Stimulated activated CD8-positive, alpha-beta memory T cell treated with anti-CD3 and anti-CD28 coated beads, Interleukin-7, amount 100 ng/mL, for 48 hours (primary cell): ENCODE results near the gene ADGRD1.

ENCODE experiments used
- DNase-seq, 2 donors: peaks; one replicate each; pipeline ENCODE4 v3.0.0-alpha.2; 2020; ENCODE audit warnings: low read depth in 1 of 2; ENCODE audit errors: extremely low read depth in 1 of 2

ADGRD1 gene

DNA sequence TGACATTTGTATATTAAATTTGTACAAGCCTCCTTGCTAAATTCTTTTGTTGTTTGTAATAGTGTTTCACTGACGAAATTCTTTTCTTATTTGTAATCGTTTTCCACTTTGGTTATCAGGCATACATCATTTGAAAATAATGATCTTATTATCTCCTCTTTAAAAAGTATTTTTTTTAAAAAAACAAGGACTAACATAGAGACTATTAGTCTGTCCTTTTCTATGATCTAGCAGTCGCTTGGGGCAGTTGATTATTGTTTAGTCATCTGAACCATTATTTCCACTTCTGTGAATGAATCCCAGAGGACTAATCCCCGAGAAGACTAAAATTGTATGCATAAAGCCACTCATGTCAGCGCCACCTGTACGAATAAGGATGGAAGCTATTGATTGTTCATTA is 11.5 kb downstream of the ADGRD1 start:
- DNase-seq: no peak

DNA sequence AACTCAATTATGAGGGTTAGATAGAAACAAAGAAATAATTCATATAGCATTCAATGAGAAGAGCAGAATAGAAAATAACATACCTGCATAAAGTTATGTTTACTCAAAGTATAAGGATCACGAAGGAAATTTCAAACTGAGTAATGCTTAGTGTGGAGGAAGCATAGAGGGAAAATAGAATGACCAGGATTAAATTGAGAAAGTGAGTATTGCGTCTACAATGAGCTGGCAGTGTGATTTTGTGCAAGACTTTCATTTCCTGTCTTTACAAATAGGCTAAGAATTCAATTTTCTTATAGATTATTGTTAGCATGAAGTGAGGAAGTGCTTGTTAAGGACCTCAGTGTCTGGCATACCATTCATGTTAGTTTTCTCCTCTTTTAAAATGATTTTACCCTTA is 12.0 kb downstream of the ADGRD1 start:
- DNase-seq: no peak

DNA sequence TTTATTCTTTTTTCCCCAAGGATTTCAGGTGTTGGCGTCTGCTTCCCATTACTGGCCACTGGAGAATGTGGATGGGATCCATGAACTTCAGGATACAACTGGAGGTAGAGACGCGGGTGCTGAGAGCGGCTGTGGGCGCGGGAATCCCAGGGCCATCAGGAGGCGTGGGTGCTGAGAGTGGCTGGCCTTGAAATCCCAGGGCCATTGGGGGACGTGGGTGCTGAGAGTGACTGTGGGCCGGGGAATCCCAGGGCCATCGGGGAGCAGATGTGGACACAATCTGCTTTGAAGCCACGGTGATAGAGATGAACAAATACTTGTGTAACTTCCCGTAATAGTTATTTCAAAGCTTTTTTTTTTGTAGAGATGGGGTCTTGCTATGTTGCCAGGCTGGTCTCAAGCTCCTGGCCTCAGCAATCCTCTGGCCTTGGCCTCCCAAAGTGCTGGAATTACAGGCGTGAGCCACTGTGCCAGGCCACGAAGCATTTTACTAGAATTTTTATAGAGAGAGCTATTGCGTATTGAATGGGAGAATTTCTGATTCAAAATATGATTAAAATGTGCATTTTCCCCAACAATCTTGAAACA is 12.8 kb downstream of the ADGRD1 start:
- no peak for DNase-seq

DNA sequence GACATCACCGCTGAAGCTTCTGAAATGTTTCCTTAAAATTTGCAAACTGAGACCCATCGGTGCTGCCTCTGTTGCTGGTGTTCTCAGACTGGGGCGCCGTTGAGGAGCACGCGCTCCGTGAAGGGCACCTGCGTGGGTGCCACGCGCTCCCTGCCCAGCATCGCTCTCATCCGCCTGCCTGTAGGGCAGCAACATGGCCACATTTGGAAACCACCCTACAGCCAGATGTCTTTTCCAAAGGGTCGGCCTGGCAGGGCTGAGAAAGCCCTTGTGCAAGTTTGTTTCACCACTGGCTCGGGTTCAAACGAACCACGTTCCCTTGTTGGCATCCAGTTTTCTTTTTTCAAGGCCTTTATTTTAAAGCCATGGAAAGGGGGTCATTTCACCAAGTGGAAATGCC is 13.9 kb downstream of the ADGRD1 start:
- DNase-seq: no peak

DNA sequence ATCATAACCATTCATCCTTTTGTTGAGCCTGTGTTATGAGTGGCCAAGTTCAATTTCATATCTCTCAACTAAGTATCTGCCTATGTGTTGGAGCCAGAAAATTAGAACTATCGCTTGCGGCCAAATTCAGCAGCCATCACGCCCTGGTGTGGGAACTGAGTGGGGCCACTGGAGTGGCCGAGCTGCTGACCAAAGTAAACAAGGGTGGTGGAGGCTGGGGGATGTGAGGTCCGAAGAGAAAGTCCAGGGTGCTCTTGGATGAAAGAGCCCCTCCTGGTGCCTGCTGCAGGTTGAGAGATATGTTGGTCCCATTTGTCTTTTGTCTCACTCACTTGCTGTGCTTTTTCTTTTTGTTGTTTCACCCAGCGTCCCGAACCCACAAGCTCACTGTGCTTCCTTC is 14.9 kb downstream of the ADGRD1 start:
- DNase-seq: no peak

DNA sequence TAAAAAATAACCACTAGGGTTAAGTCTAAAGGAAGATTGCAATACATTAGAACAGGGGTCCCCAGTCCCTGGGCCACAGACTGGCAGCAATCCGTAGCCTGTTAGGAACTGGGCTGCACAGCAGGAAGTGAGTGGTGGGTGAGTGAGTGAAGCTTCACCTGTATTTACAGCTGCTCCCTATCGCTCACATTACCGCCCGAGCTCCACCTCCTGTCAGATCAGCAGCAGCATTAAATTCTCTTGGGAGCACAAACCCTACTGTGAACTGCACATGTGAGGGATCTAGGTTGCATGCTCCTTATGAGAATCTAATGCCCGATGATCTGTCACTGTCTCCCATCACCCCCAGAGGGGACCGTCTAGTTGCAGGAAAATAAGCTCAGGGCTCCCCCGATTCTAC is 15.5 kb downstream of the ADGRD1 start:
- DNase-seq: no peak

DNA sequence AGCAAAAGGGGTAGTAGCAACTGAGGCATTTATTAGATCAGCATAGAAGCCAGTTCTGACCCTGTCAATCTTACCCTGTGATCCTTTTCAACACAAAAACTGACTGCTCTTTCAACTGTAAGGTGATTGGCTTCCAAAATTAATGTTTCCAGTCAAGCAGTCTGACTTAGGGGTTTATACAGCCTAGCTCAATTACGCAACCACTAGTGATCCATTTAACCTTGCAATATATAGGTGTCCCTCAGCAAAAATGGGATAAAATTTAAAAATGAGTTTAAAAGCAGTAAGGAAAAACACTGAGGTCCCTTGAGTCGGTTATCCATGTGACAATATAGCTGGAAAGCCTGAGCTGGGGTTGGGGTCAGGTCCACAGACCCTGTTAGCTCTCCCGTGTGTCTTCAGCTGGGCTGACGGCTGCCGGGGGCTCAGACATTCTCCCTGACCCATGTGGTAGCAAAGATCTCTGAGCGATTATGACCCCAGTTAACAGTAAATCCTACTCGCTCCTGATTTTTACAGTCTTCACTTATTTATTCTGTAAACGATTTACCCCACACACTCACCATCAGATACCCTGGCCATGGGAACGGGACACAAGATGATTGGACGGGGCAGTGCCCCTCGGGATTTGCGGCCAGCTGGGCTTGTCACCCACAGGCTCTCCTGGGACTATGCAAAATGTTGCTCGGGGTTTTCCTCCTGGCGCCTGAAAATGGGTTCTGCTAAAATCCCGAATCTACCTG is 16.6 kb downstream of the ADGRD1 start:
- DNase-seq: no peak

DNA sequence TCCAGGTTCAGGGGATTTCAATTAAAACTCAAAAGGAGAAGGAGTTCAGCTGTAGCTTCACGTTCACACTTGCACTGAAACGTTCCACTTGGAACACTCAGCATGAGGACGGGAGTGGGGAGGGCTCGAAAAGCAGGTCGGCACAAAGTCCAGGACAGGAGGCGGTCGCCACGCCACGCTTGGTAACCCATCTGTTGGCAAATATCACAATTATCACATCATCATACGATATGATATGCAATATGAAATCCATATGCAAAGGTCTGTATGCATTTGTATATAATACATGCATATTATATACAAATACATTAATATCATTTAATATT is 17.2 kb downstream of the ADGRD1 start:
- DNase-seq: no peak

DNA sequence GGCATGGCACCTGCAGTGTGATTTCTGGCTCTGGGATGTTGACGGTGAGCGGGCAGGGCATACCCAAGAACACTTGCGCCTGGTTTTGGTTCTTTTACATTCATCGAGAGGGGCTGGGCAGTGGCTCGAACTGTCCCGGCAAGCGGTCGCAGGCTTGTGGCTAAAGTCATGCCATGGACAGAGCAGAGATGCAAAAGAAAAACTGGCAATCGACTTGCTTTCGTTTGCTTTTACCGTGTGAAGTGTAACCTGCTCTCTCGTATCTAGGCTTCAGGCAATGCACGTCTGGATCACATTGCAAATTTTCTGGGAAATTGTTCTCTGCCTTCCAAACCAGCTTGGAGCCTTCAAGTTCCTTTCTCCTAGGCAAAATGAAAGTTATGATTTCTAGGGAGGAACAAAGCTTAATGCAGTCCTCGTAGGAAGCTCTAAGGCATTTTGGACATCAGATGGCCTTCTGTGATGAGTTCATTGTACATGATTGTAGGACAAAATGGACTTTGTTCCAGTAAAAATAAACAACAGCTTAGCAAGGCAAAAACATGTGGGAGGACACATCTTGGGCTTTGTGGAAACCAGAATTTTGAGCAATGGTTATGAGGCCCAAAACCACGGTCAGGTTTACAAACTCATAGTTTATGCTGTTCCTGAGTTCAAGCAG is 18.3 kb downstream of the ADGRD1 start:
- no peak for DNase-seq

DNA sequence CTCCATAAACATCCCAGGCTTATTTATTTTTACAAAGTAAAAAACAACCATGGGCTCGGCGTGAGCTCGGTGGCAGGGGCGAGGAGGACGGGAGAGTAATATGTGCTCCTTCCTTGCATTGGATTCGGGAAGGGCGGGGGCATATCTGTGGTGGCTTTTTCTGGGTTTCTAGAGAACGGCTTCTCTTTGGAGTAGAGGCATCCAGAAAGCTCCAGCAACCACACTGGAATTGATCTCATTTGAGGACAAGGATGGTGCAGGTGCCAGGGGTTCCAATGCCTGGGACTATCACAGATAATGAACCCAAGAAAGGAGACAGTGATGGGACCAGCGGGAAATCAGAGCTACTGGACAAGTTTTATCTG is 18.9 kb downstream of the ADGRD1 start:
- DNase-seq: no peak

DNA sequence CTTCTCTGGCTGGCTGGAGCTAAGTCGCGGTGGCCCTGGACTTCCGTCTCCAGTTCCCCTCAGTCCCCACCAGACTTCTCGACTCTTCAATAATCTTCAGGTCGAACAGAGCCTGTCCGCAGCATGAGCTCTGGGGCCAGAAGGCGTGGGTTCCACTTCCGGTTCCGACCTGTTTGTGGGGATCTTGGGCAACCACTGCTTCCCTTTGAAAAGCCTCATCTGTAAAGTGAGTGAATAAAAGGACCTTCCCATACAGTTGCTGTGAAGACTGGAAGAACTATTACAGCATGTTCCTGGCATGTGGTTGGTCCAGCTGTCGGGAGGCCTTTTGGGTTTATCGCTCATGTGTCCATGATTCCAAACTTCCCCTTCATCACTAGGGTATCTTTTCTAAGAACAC is 19.4 kb downstream of the ADGRD1 start:
- no peak for DNase-seq

DNA sequence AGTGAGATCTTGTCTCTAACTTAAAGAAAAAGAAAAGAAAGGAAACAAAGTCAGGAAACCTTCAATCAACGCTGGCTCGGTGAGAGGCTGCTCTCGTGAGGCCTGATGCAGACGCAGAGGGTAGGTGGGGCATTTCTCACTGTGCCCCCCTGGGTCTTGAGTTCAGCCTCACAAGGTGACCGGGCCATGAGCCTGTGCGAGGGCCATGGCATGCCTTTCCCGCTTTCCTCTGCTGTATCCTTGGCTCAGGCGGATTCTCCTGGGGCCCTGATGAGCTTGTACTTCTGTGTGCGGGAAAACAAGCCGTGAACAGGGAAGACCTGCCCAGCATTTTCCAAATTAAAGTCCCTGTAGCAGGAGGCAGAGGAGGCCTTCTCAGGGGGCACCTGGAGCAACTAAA is 20.2 kb downstream of the ADGRD1 start:
- no peak for DNase-seq

DNA sequence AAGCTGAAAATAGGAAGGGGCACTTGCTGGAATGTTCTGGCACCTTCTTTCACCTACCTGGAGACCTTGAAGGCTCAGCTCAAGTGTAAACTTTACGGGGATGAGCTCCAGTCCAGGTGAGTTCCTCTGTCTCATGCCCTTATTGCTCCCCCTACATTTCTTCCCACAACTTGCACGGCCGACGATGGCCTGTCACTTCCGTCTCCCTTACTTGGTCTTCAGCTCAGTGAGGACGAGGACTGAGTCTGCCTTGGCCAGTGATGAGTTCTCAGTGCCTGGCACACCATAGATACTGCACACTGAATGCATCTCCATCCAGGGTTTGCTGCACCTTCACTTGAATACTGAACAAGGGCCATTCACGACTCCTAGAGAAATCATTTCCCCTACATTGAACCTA is 21.4 kb downstream of the ADGRD1 start:
- no peak for DNase-seq

DNA sequence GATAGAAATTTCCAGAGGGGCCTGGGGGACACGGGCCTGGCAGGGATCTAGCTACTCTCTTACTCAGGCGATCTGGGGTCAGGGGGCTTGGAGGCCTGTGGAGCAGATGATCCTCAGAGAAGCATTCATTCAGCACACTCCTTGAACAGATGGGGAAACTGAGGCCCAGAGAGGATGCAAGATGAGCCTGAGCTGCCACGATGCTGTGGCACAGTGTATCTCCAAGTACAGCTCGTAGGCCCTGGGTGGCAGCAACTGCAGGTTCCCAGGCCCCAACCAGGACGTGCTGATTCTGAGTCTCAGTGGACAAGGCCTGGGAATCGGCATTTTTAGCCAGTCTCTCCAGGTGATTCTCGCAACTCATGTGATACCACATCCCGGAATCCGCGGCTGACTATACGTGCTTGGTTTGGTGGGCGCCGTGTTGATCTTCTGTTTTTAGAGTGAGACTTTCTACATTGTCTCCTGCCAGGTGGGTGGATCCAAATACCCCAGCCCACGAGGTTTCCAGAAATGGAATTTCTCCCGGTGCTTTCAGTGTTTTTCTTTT is 22.5 kb downstream of the ADGRD1 start:
- no peak for DNase-seq

DNA sequence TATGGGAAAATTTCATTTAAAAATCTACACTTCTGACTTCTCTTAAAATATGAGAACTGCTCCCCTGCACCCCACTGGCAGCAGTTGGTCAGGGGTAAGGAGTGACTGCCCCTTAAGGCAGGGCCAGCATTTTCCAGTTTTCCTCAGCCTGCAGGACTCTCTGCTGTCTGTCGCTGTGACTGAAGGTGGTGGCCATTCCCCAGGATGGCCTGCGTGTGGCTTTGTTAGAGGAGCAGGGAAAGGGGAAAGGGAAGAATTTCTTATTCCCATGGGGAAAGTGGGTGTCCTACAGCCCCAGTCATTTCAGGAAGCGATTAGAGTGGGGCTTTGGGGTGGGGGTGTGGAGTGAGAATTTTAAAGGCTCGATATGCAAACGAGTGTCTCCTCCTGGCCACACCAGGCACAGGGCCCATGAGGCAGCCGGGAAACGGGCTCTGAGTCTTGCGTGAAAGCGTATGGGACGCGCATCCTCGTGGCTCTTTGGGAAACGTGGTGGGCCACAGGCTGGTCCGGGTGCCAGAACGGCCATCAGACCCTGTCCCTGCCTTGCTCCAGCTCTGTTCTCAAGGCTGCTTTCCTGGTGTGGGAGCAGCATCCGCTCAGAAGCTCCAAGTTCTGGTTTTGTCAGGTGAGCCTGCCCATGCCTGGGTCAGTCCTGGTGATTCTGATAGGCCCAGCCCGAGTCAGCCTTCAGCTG is 23.5 kb downstream of the ADGRD1 start:
- no peak for DNase-seq

DNA sequence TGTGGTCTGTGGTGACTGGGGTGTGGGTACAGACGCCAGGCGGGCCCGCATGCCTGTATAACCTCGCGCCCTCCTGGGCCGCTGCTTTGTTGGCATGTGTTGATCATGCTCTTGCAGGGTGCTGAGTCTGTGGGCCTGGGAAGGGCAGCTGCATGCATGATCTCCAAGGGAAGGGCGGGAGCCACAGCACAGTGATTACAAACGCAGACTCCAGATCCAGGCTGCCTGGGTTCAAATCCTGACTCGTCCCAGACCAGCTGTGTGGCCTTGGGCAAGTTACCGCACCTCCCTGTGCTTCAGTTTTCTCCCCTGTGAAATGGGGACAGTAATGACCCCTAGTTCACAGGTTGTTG is 24.0 kb downstream of the ADGRD1 start:
- no peak for DNase-seq

DNA sequence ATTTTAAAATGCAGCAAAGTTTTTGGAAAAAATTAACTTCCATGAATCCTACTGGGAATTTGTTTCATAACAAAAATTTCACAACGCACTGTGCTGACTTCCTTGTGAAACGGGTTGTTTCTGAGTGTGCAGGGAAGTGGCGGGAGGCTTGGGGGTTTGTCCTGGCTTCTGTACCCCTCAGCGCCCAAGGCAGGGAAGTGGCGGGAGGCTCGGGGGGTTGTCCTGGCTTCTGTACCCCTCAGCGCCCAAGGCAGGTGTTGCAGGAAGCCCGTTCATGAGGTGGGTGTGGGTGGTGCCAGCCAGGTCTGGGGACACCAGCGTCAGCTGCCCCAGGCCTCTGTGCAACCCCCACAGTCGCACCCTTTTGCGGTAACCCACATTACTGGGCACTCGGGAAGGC is 25.1 kb downstream of the ADGRD1 start:
- DNase-seq: no peak

DNA sequence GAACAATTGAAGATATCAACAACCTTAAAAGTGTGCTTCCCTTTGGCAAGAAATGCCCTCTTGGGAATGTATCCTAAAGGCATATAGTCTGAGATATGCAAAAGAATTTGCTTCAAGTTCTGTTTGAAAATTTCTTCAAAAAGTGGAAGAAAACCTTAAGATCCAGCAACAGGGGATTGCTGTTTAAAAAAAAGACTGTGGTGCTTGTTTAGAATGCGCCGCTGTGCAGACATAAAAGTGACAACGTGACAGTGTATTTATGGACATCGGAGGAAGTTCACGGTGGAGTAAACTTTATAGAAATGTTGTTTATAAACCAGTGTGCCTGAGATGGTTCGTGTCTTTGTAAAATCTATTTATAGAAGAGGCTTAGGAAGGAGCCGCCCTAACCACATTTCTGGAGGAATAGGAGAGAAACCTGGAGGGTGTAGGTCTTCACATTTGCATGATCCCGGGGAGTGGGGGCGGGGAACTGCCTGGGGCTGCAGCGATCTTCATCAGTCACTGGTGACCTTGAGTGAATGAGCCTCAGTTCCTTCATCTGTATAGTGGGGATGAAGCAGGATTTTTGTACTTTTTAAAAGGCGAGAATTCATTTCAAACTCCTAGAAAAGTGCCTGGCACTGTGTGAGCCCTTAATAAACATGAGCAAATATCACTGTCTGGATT is 27.5 kb downstream of the ADGRD1 start:
- no peak for DNase-seq

DNA sequence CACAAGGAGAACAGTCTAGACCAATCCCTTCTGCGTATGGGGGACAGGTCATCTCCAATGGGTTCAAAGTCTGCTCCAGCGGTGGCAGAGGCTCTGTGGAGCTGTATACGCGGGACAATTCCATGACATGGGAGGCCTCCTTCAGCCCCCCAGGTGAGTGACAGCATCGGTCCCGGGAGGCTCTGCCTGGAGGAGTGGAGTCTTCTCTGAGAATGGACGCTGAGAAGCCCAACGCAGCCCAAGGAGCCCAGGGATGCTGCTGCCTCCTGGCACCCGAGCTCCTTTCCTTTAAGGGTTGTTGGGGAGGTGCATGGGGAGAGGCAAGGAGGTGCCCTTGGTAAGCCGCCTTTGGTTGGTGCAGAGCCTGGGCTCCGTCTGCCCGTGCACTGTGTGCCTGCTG is 28.2 kb downstream of the ADGRD1 start:
- DNase-seq: no peak

DNA sequence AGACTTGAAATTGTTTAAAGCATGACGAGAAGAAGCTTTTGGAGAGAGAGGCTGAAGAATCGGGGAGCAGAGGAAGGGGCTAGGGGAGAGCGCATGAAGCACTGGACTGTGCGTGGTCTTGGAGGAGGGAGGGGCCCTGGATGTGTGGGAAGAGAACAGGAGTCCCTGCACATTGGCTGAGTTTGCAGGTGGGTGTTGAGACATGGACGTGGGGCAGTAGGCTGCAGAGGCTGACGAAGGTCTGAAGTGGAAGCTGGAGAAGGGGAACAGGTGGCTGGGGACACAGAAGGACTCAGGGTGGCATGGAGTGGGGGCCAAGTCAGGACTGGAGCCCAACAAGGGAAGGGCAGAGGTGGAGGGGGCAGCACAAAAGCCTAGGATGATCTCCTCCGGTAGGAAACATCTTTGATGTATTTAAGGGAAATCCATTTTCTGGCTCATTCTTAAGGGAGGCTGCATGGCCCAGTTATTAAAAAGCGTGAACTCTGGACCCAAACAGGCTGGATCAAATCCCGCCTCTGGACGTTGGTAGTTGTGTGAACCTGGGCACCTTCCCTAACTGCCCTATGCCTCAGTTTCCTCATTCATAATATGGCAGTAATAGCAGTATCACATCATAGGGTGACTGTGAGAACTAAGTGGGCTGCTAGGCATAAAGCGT is 29.0 kb downstream of the ADGRD1 start:
- DNase-seq: no peak
